HepG2 (cell line): ENCODE data around the gene CDK10. TPM values are rescaled to one million over a fixed set of nuclear protein-coding genes. Genes with fewer than 3 reads are reported as not detected.
A peak's percentile ranks its signal among the peaks of the same experiment; 100 is the strongest.

ENCODE experiments used
- ARHGAP35 ChIP-seq: sonication (generic); formaldehyde crosslinking; IDR thresholded peaks from 2 replicates; pipeline ENCODE4 v1.9.0; 2022; ENCODE audit warnings: mild to moderate bottlenecking, inconsistent platforms, moderate library complexity, missing genetic modification reagents, borderline replicate concordance
- ARNT2 ChIP-seq: sonication (generic); formaldehyde crosslinking; IDR thresholded peaks from 2 replicates; pipeline ENCODE4 v1.8.0; 2022; ENCODE audit warnings: mild to moderate bottlenecking, low read depth, missing genetic modification reagents, moderate library complexity
- BRCA1 ChIP-seq: sonication (generic); formaldehyde crosslinking; IDR thresholded peaks from 2 replicates; pipeline ENCODE4 v1.4.0; 2020; ENCODE audit warnings: missing genetic modification reagents
- GATAD1 ChIP-seq: IDR thresholded peaks from 2 replicates; pipeline ENCODE4 v1.6.1; 2016; ENCODE audit warnings: missing genetic modification reagents, missing compliant biosample characterization
- GATAD2A ChIP-seq: IDR thresholded peaks from 2 replicates; pipeline ENCODE4 v1.6.1; 2016
- JUNB ChIP-seq: sonication (generic); formaldehyde crosslinking; IDR thresholded peaks from 2 replicates; pipeline ENCODE4 v1.8.0; 2022; ENCODE audit warnings: missing genetic modification reagents, mild to moderate bottlenecking, borderline replicate concordance
- MEF2D ChIP-seq: sonication (generic); formaldehyde crosslinking; IDR thresholded peaks from 2 replicates; pipeline ENCODE4 v1.5.1; 2020; ENCODE audit warnings: mild to moderate bottlenecking, missing genetic modification reagents
- NKX3-1 ChIP-seq: sonication (generic); formaldehyde crosslinking; IDR thresholded peaks from 2 replicates; pipeline ENCODE4 v1.5.0; 2020; ENCODE audit warnings: missing genetic modification reagents
- RARA ChIP-seq: IDR thresholded peaks from 2 replicates; pipeline ENCODE4 v1.6.1; 2016; ENCODE audit warnings: missing genetic modification reagents, missing compliant biosample characterization
- ZFP82 ChIP-seq: sonication (generic); formaldehyde crosslinking; IDR thresholded peaks from 2 replicates; pipeline ENCODE4 v1.5.1; 2020; ENCODE audit warnings: mild to moderate bottlenecking, missing genetic modification reagents, borderline replicate concordance
- ZNF30 ChIP-seq: sonication (generic); formaldehyde crosslinking; IDR thresholded peaks from 2 replicates; pipeline ENCODE4 v1.5.0; 2020; ENCODE audit warnings: mild to moderate bottlenecking, missing genetic modification reagents
- ZNF543 ChIP-seq: sonication (generic); formaldehyde crosslinking; IDR thresholded peaks from 2 replicates; pipeline ENCODE4 v1.4.0; 2020; ENCODE audit warnings: mild to moderate bottlenecking, missing genetic modification reagents
- ZNF615 ChIP-seq: sonication (generic); formaldehyde crosslinking; IDR thresholded peaks from 2 replicates; pipeline ENCODE4 v1.5.0; 2020; ENCODE audit warnings: mild to moderate bottlenecking, missing genetic modification reagents, borderline replicate concordance
- ZNF878 ChIP-seq: sonication (generic); formaldehyde crosslinking; IDR thresholded peaks from 2 replicates; pipeline ENCODE4 v1.8.1; 2023; ENCODE audit warnings: mild to moderate bottlenecking, missing genetic modification reagents, moderate library complexity
- polyA plus RNA-seq, 8 experiments: library from polyadenylated mRNA; depleted of rRNA in 3 of 8; stranded (reverse) in 7 of 8; unstranded in 1 of 8; fragments of >200 nt; fragmentation: Illumina TruSeq in 4 of 8; extraction: Trizol in 4 of 8; gene quantifications; 2 replicates each; pipeline versions ENCODE4 v1.2.1 to v1.2.3, GENCODE V29; 2011 to 2016; ENCODE audit warnings: low read depth in 4 of 8, missing spikeins in 1 of 8, mixed read lengths in 1 of 8; ENCODE audit not compliant: insufficient read depth in 1 of 8
- total RNA-seq, 5 experiments: library from RNA; depleted of rRNA; stranded (reverse); fragments of >200 nt; fragmentation: Illumina TruSeq; extraction: Trizol; gene quantifications; 2 replicates each; pipeline ENCODE4 v1.2.3, GENCODE V29; 2016; ENCODE audit warnings: low read depth in 1 of 5
- TF ChIP-seq, protein P1 (sequence below): sonication (generic); formaldehyde crosslinking; IDR thresholded peaks from 2 replicates; pipeline ENCODE4 v1.4.0; 2020; ENCODE audit warnings: missing genetic modification reagents
- TF ChIP-seq, protein P2 (sequence below): sonication (generic); formaldehyde crosslinking; IDR thresholded peaks from 2 replicates; pipeline ENCODE4 v1.5.0; 2020; ENCODE audit warnings: mild to moderate bottlenecking, missing genetic modification reagents, borderline replicate concordance
- TF ChIP-seq, protein P3 (sequence below): sonication (generic); formaldehyde crosslinking; IDR thresholded peaks from 2 replicates; pipeline ENCODE4 v1.5.1; 2020; ENCODE audit warnings: mild to moderate bottlenecking, missing genetic modification reagents, borderline replicate concordance

The CDK10 gene
- total and polyA plus RNA-seq, 2 of the 13 experiments (the other 11 are each of a cell fraction or from before 2014, with no cell fraction given), result 2.5 to 3.9 TPM

DNA sequence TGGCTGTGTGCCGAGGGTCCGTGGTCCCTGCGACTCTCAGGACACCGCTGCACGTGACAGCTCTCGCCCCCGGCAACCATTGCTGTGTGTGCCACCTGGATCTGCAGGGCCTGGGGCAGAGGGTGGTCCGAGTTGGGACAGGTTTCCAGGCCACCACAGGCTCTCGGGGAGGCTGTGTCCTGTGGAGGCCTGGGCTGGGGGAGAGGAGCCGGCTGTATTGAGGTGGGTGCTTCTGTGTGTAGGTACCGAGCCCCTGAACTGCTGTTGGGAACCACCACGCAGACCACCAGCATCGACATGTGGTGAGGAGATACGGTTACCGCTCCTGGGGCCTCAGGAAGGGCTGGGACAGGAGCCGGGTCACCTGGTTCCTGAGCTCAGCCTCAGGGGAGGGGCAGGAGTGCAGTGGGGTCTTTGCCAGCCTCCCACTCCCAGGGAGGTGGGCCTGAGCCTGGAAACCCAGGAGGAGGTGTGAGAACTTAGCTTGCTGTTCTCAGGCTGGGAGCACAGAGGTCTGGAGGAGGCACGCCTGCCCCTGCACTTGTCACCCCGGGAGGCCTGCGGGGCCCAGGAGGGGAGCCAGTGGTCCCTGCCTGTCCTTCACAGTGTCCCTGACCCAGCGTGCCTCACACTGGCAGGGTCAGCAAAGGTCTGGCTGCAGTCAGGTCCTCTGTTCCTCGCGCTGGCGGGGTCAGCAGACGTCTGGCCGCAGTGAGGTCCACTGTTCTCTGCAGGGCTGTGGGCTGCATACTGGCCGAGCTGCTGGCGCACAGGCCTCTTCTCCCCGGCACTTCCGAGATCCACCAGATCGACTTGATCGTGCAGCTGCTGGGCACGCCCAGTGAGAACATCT lies 7.7 kb downstream of the CDK10 start (continued):
- TF ChIP-seq, protein P1, sequence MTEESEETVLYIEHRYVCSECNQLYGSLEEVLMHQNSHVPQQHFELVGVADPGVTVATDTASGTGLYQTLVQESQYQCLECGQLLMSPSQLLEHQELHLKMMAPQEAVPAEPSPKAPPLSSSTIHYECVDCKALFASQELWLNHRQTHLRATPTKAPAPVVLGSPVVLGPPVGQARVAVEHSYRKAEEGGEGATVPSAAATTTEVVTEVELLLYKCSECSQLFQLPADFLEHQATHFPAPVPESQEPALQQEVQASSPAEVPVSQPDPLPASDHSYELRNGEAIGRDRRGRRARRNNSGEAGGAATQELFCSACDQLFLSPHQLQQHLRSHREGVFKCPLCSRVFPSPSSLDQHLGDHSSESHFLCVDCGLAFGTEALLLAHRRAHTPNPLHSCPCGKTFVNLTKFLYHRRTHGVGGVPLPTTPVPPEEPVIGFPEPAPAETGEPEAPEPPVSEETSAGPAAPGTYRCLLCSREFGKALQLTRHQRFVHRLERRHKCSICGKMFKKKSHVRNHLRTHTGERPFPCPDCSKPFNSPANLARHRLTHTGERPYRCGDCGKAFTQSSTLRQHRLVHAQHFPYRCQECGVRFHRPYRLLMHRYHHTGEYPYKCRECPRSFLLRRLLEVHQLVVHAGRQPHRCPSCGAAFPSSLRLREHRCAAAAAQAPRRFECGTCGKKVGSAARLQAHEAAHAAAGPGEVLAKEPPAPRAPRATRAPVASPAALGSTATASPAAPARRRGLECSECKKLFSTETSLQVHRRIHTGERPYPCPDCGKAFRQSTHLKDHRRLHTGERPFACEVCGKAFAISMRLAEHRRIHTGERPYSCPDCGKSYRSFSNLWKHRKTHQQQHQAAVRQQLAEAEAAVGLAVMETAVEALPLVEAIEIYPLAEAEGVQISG (CRISPR knock-in tag), result no peak; the same call in 1 of the 2 replicates
- TF ChIP-seq GATAD1 (CRISPR knock-in tag), result no peak
- TF ChIP-seq ZNF543 (CRISPR knock-in tag), result no peak
- TF ChIP-seq ZNF878, result no peak
- TF ChIP-seq, protein P2, sequence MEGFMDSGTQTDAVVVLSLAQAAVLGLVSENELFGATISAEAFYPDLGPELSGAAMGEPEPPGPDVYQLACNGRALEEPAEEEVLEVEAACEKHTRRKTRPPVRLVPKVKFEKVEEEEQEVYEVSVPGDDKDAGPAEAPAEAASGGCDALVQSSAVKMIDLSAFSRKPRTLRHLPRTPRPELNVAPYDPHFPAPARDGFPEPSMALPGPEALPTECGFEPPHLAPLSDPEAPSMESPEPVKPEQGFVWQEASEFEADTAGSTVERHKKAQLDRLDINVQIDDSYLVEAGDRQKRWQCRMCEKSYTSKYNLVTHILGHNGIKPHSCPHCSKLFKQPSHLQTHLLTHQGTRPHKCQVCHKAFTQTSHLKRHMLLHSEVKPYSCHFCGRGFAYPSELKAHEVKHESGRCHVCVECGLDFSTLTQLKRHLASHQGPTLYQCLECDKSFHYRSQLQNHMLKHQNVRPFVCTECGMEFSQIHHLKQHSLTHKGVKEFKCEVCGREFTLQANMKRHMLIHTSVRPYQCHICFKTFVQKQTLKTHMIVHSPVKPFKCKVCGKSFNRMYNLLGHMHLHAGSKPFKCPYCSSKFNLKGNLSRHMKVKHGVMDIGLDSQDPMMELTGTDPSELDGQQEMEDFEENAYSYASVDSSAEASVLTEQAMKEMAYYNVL (CRISPR knock-in tag), result no peak
- TF ChIP-seq ARNT2 (CRISPR knock-in tag), result peak; percentile 35; the same call in 1 of the 2 replicates
- TF ChIP-seq ZNF30 (CRISPR knock-in tag), result no peak
- no peak for TF ChIP-seq MEF2D (CRISPR knock-in tag)
- no peak for TF ChIP-seq ARHGAP35 (CRISPR knock-in tag)
- no peak for TF ChIP-seq ZFP82 (CRISPR knock-in tag)
- TF ChIP-seq GATAD2A (CRISPR knock-in tag), result peak; percentile 67
- no peak for TF ChIP-seq NKX3-1
- no peak for TF ChIP-seq BRCA1 (CRISPR knock-in tag)
- no peak for TF ChIP-seq ZNF615 (CRISPR knock-in tag)
- peak; percentile 98 for TF ChIP-seq RARA (CRISPR knock-in tag)
- TF ChIP-seq JUNB (CRISPR knock-in tag), result no peak
- TF ChIP-seq, protein P3, sequence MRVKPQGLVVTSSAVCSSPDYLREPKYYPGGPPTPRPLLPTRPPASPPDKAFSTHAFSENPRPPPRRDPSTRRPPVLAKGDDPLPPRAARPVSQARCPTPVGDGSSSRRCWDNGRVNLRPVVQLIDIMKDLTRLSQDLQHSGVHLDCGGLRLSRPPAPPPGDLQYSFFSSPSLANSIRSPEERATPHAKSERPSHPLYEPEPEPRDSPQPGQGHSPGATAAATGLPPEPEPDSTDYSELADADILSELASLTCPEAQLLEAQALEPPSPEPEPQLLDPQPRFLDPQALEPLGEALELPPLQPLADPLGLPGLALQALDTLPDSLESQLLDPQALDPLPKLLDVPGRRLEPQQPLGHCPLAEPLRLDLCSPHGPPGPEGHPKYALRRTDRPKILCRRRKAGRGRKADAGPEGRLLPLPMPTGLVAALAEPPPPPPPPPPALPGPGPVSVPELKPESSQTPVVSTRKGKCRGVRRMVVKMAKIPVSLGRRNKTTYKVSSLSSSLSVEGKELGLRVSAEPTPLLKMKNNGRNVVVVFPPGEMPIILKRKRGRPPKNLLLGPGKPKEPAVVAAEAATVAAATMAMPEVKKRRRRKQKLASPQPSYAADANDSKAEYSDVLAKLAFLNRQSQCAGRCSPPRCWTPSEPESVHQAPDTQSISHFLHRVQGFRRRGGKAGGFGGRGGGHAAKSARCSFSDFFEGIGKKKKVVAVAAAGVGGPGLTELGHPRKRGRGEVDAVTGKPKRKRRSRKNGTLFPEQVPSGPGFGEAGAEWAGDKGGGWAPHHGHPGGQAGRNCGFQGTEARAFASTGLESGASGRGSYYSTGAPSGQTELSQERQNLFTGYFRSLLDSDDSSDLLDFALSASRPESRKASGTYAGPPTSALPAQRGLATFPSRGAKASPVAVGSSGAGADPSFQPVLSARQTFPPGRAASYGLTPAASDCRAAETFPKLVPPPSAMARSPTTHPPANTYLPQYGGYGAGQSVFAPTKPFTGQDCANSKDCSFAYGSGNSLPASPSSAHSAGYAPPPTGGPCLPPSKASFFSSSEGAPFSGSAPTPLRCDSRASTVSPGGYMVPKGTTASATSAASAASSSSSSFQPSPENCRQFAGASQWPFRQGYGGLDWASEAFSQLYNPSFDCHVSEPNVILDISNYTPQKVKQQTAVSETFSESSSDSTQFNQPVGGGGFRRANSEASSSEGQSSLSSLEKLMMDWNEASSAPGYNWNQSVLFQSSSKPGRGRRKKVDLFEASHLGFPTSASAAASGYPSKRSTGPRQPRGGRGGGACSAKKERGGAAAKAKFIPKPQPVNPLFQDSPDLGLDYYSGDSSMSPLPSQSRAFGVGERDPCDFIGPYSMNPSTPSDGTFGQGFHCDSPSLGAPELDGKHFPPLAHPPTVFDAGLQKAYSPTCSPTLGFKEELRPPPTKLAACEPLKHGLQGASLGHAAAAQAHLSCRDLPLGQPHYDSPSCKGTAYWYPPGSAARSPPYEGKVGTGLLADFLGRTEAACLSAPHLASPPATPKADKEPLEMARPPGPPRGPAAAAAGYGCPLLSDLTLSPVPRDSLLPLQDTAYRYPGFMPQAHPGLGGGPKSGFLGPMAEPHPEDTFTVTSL, result no peak
